HG03108 (cell line): ENCODE data around the gene ASCC3.

Experiments used
- ATAC-seq: cut with Tn5 transposase; IDR thresholded peaks from one replicate; pipeline ENCODE4 v1.9.1; 2021; ENCODE audit warnings: moderate library complexity; ENCODE audit not compliant: unreplicated experiment

ASCC3 gene

DNA sequence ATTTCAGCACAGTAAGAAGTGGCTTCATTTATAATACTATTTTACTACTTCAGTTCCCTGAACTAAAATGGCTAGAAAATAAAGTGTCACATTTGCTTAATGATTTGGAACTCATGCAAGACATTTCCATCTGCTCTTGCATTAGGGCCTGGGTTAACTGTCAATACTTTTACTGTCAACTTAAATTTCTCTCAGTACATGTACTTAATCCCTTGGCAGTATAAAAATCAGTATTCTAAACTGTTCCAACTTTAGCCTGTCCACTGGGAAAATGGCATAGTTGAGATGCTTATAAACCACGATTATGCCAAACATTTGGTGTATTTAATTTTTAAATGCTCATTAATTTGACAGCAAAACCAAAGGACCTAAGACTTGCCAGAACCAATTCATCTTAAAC lies 154.5 kb downstream of the ASCC3 start:
- ATAC-seq, result no peak

DNA sequence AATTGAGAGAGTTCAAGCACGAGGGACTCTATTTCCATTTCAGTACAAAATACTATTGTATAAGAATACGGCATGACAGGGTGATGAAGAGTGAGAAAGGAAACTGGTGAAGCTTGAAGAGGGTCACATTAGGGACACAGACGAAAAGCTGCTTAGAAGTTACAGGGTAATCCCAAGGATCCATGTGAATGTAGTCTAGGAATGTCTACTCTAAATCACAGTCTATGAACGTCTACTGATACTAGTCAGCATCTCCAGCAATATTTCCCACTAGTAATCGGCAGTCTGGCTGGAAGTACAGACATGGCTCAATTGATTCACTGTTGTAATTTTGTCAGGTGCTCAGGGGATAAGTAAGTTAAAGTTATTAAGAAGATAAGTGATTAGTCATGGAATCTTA lies 156.4 kb downstream of the ASCC3 start:
- ATAC-seq, result no peak

DNA sequence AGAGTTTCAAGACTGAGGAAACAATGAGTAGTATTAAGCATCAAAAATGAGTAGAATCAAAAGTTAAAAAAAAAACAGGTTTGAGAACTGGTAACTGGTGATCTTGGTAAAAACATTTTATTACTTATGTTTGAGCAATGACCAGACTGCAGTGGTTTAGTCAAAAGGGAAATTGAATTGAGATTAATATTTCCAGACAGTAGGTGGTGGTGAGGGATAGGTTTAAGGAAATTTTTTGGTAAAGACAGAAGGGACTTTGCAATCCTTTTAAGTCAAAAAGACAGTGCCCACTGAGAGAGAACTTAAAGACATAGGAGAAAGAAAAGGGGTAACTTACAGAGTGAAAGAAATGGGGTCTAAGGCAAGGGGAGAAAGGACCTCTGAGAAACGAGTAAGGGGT lies 156.9 kb downstream of the ASCC3 start:
- no peak for ATAC-seq

DNA sequence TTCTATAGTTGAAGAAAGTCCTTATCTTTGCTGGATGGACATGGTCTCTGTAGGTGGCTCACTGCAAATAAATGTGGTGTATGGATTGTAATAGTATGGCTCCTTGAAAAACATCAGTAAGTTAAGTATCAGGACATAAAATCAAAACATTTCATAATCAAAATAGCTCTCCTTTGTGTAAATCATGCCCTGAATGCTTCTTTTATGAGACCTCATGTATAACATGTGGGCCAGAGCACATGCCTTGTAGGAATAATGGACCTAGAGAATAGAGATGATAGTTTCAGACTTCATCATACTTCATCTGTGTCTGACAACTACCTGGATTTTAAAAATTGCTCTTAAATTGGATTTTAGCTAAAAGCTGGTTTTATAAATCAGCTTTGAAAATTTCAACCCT lies 159.9 kb downstream of the ASCC3 start:
- no peak for ATAC-seq

DNA sequence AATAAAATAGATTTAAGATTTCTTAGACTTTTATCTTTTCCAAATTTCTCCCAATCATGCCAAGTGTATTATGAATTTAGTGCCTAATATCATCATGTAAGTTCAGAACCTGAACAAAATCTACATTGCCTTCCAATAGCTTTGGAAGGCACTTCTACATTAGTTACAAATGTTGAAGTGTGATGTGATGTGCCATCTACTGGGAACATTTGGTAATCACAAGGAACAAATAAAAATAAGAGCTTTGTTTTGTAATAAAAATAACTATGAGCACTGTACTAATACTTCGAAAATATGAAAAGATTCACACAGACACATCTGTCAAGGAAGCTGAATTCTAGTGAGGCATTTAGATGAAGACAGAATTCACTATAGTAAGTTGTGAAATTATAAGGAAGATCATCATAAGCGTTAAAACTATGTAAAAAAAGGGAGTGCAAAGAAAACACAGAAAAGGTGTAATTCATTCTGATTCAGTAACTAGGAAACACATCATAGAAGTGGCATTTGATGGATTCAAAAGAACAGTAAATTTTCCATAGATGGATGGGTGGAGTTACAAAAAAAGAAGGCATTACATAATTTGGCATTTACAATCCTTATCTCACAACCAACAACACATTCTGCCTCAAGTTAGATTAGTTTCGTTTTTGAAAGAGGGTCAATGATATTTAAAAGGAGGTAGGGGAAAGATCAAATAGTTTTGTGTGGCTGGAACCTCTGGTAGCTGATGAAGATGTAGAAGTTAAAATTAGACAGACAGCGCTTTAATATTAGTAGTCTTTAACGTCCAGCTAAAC lies 161.0 kb downstream of the ASCC3 start:
- ATAC-seq, result no peak

DNA sequence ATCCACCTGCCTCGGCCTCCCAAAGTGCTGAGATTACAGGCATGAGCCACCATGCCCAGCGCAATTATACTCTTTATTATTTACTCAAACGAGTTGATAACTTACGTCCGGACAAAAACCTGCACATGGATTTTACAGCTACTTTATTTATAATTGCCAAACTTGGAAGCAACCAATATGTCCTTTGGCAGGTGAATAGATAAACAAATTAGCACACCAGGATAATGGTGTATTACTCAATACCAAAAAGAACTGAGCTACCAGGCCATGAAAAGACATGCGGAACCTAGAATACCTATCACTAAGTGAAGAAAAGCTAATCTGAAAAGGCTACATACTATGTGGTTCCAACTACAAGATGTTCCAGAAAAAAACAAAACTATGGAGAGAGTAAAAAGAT lies 168.1 kb downstream of the ASCC3 start:
- ATAC-seq, result no peak

DNA sequence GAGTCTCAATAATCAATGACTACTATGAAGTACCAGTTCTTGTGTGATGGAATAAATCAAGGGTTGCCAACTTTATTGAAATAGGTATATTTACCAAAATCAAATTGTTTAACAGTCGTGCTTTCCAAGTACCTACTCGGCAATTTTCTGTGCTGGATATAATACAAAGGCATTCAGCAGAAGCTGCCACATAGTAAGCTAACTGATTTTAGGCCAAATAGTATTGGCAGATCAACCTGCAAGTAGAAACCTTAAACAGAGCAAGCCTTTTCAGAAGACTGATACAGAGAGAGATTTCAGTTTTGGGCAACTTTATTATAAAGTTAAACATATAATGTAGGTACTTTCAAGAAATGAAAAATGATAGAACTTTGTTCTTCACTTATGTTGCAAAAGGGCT lies 174.6 kb downstream of the ASCC3 start:
- no peak for ATAC-seq

DNA sequence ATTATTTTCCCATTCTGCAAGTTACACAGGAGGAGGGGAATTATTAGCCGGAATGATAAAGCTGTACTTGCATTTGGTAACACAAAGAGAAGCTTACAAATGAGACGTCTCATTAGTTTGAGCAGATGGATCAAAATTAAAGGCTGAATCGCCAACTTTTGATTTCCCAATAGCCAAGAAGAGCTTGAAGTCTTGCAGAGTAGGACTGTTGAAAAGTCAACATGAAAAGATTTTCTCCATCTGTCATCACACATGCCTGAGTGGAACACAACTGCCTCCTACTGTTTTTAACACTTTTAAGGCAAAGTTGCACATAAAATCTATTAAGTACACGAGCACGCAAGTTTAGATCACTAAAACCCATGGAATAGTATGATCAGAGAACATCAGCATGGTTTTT lies 176.2 kb downstream of the ASCC3 start:
- ATAC-seq, result no peak

DNA sequence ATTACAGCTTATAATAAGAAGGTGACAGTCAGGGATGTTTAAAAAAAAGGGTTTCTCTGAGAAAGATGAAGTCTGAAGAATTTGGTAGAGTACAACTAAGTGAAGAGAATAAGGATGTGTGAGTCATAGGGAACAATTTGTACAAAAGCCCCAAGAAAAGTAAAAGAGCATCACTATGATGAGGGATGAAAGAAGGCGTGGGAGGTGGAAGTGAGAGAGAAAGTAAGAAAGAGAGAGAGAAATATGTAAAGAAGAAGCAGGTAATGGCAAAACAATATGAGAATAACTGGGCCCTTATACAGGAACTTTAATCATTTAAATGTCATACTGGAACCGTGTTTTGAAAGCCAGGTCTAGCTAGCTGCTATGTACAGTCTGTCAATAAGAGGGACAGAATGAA lies 179.4 kb downstream of the ASCC3 start:
- ATAC-seq, result no peak

DNA sequence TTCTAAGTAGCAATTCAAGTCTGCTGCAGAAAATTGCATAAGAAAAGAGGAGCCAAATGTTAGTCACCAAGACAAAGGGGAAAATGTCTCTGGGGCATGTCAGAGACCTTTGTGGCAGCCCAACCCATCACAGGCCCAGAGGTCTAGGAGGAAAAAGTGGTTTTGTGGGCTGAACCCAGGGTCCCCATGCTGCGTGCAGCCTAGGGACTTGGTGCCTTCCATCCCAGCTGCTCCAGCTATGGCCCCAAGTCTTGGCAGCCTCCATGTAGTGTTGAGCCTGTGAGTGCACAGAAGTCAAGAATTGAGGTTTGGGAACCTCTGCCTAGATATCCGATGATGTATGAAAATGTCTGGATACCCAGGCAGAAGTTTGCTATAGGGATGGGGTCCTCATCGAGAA lies 181.1 kb downstream of the ASCC3 start:
- ATAC-seq, result no peak

DNA sequence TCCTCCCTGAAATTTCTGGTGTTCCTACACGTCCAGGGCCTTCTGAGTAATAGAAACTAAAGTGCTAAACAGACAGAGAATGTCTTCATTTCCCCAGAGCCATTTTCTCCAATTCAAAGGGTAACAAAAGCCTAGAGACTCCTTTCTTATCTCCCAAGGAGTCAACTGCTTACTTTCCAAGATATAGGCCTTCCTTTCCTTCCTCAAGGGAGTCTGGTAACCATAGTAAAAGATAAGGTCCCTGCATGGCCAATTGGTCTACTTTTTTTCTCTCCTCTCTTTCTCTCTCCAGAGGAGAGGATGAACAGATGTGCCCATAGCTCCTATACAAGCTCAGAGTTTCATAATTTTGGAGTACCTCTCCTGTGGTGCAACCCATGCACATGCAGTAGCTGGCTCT lies 185.7 kb downstream of the ASCC3 start:
- ATAC-seq, result no peak

DNA sequence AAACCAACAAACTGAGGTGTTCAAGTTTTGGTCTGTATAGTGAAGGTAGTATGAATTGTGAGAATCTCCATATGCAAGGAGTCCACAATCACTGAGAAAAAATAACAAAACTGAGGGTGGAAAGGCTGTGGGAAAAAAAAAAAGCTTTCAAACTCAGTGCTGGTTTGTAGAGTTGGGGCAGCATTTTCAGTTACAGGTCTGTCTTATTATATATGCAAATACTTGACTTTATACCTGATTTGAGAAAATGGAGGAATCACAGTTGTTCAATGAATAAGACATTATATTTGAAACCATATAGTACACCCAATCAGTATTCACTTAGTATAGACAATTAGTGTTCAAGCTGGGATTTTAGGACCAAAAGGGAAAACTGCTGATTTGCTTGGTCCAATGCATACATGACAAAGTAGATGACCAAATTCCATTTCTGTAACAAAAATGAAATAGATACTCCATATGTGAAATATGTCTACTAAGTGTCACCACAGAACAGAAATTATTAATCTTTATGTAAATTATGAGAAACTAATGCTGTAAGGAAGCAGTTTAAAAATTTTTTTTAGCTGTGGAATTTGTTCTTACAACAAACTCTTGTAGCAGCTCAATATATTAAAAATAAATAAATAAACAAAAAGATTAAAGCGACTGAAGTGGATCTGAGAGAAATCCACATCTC lies 187.7 kb downstream of the ASCC3 start:
- no peak for ATAC-seq

DNA sequence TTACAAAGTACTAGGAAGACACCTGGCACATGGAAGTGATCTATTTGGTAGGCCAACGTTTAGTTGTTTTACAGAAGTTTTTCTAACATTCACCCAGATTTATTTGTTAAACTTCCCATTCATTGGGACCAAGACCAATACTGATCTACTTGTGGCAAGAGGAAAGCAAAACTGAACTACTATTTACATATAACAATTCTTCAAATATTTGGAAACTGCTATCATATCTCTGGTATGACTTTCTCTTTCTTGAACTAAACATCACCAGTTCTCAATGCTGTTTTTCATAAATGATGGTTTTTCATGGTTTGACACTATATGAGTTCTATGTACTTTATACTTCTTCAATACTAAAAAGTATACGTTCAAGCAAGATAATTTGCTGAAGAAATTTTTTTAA lies 189.2 kb downstream of the ASCC3 start:
- no peak for ATAC-seq

DNA sequence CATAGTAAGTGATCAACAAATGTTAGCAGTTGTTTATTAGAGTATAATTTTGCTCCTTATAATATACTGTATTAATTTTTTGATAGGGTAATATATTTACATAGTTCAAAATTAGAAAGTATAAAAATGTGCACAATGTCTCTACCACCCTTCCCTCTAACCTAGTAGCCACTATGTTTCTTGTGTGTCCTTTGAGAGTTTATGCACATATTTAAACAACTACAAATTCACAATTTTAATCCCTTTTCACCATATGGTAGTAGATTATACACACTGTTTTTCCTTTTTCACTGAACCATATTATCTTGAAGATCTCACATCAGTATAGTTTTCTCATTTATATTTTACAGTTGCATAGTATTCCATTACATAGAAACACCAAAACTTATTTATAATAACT lies 194.9 kb downstream of the ASCC3 start:
- no peak for ATAC-seq

DNA sequence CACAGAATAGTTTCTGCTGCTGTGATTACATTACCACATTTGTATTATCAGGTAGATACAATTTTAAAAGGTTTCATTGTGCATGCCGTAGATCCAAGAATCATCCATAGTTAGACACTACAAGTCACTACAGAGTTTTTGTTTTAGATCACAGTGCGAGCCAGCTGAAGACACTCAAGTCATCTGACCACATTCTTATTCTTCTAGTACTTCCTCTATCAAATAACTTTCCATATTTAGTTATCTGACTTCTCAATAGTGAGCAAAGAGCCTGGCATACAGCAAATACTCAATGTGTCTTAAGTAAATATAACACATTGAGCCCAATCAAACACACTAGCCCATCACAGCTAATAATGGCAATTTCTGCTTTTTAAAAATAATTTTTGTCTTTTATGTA lies 195.4 kb downstream of the ASCC3 start:
- no peak for ATAC-seq

DNA sequence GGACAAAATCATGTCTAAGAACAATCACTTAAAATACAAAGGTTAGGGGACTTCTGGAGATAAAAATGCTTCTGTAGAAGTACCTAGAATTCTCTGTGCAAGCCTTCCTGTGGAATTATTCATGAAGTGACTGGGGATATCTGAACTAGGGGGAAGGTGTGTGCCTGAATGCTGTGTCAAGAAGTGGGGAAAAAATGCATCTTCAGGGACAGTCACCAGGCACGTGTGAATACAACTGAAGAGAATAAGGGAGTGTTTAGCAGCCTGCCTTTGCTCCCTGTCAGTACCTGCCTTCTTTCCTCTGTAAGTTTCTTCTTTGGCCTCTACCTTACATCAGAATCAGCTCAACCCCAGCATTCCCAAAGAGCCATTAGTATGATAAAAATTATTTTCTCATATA lies 201.0 kb downstream of the ASCC3 start:
- no peak for ATAC-seq

DNA sequence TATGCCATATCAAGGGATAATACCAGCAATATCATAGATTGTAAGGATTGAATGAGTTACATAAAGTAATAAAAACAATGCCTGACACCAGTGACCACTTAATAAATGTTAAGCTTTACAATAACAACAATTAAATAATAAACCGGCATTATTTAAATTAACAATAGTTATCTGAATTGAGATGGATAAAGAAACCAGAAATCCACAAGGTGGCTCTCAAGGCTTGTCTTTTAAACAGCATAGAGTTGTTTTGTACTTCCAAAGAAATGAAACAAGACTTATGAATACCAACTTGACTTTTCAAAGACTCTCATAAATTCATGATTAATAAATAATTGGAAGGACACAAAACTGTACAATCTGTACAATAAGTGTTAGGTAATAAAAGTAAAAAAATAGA lies 203.1 kb downstream of the ASCC3 start:
- no peak for ATAC-seq

DNA sequence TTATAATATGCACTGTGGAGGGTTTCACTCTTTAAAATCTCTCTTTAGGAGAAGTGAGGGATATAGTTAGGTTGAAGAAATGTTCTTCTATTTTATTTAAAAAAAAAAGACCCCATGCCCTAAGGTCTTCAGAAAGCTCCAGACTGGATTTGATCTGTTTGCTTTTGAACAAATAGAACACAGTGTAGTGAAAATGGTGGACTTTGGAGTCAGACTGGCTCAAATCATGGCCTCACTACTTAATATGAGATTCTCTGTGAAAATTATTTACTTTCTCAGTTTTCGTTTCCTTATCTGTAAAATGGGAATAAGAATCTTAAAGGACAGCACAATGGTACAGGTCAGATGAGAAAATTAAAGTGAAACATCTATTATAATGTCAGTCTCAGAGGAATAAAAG lies 203.9 kb downstream of the ASCC3 start:
- no peak for ATAC-seq

DNA sequence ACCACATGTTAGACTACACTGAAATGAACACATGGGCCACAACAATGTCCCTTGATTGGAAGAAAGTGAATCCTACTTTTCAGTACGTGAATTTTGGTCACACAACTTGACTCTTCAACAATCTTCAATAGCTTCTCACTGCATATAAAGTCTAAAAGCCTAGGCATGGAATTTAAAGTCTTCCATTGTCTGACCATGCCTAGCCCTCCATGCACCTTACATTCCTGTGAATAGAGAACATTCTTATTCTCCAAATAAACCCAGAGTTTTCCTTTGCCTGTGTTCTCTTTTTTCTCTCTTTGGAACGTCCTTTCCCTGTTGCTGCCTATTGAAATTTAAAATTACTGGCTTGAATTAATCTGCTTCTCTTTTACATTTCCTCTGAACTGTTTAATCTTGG lies 207.5 kb downstream of the ASCC3 start:
- ATAC-seq, result no peak

DNA sequence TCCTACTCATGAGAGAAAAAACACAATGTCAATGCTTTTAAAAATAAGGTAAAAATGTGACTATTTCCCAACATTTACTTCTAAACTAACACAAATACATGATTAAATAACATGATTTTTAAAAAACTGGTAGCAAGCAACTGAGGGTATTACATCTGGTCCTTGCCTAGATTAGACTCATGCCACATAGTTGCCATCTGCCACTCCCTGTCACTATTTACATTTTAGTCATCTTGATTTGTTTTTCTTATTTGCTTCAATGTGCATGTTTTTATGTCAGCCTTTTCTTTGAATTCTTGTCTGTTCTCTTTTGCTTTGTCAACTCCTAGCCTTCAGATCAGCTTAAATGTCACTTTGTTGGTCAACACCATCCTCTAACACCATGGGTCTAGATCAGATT lies 209.4 kb downstream of the ASCC3 start:
- no peak for ATAC-seq

DNA sequence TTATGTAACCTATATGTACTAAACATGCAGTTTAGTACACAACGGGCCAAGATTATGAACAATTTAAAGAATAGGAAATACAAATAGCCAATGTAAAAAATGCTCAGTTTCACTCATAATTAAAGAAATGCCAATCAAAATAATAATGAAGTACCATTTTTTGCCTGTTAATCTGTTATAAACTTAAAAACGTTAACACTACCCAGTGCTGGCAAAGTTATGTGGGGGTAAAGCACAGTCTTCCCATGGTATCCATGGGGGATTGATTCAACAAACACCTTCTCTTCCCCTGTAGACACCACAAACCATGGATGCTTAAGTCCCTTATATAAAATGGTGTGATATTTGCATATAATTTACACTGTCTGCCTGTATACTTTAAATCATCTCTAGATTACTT lies 211.1 kb downstream of the ASCC3 start:
- ATAC-seq, result no peak

DNA sequence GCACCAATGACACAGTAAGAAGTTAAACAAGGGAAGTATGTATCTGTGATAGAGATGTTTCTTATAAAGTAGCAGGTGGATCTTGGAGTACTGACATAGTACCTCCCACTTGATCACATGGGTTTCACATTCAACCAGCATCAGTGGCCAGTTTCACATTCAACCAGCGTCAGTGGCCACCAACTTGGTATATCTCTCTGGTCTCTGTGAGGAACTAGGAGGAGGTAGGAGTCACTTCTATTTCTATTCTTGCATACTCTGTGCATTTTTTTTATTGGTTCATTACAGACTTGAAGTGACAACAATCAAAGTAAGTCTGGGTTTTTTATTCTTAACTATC lies 216.1 kb downstream of the ASCC3 start:
- peak; percentile 98 for ATAC-seq
